Bronchial epithelial cell (primary cell): ENCODE data around the gene FANK1. TPM values are rescaled to one million over a fixed set of nuclear protein-coding genes. Genes with fewer than 3 reads are reported as not detected.
"Not testable (repeated sequence)": the region's sequence is repeated elsewhere in the genome, so short reads cannot be mapped to it uniquely, and the experiment has no call there.

Experiments used
- DNase-seq: peaks from one replicate; pipeline ENCODE4 v3.0.0-alpha.2; 2010; ENCODE audit warnings: low read depth
- FAIRE-seq: peaks from 2 replicates; lab custom pipeline; 2011; peaks lifted over from hg19 to GRCh38; lab: Jason Lieb, UNC
- H3K27me3 ChIP-seq: 2 replicates; pipeline ENCODE4 v1.5.1; 2011; ENCODE audit warnings: low read length; ENCODE audit not compliant: control insufficient read depth, insufficient read depth
- H3K36me3 ChIP-seq: 2 replicates; pipeline ENCODE4 v1.5.1; 2011; ENCODE audit warnings: low read length; ENCODE audit not compliant: control insufficient read depth, insufficient read depth
- H3K4me3 ChIP-seq: 2 replicates; pipeline ENCODE4 v1.5.1; 2011; ENCODE audit warnings: mild to moderate bottlenecking, low read depth, low read length, control low read depth
- total RNA-seq: library from RNA; depleted of rRNA; stranded (reverse); fragments of >200 nt; gene quantifications from 2 replicates; pipeline ENCODE4 v1.2.1, GENCODE V29; 2014
- TF ChIP-seq, protein P1 (sequence below): IDR thresholded peaks from 2 replicates; pipeline ENCODE4 v1.5.1; 2011; ENCODE audit warnings: mild to moderate bottlenecking, moderate library complexity, low read length, control low read depth, inconsistent platforms; ENCODE audit not compliant: insufficient read depth, severe bottlenecking

FANK1 gene
- total RNA-seq, 1 donor from 2014 or later, result 2.1 TPM

GRCh38 chr10:125961743-125962142 is 65.4 kb downstream of the FANK1 start:
- DNase-seq (no peak), FAIRE-seq (no peak)
- H3K4me3 ChIP-seq, result no peak overlapping the region
- H3K27me3 ChIP-seq, result no peaks in the 10 kb centered on the region
- H3K36me3 ChIP-seq, result no peaks in the 10 kb centered on the region
- TF ChIP-seq, protein P1, sequence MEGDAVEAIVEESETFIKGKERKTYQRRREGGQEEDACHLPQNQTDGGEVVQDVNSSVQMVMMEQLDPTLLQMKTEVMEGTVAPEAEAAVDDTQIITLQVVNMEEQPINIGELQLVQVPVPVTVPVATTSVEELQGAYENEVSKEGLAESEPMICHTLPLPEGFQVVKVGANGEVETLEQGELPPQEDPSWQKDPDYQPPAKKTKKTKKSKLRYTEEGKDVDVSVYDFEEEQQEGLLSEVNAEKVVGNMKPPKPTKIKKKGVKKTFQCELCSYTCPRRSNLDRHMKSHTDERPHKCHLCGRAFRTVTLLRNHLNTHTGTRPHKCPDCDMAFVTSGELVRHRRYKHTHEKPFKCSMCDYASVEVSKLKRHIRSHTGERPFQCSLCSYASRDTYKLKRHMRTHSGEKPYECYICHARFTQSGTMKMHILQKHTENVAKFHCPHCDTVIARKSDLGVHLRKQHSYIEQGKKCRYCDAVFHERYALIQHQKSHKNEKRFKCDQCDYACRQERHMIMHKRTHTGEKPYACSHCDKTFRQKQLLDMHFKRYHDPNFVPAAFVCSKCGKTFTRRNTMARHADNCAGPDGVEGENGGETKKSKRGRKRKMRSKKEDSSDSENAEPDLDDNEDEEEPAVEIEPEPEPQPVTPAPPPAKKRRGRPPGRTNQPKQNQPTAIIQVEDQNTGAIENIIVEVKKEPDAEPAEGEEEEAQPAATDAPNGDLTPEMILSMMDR, result no peak

DNA sequence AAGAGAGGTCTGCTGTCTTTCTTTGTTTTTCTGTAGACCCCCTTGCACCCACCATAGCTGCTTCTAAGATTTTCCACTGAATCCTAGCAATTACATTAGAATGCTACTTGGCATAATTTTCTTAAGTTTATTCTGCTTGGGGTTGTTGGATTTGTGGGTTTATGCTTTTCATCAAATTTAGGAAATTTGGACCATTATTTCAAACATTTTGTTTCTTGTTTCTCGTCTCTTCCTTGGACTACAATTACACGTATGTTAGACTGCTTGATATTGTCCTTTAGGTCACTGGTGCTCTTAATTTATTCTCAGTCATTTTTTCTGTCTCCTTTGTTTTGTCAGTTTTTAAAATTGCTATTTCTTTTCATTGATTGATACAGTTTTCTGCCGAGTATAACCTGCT is 65.8 kb downstream of the FANK1 start:
- no peak for DNase-seq
- TF ChIP-seq, protein P1, result no peak
- Histone ChIP-seq H3K27me3 (no peaks in the 10 kb centered on the region), H3K4me3 (no peak overlapping the region), H3K36me3 (no peaks in the 10 kb centered on the region)
- FAIRE-seq, result no peak

DNA sequence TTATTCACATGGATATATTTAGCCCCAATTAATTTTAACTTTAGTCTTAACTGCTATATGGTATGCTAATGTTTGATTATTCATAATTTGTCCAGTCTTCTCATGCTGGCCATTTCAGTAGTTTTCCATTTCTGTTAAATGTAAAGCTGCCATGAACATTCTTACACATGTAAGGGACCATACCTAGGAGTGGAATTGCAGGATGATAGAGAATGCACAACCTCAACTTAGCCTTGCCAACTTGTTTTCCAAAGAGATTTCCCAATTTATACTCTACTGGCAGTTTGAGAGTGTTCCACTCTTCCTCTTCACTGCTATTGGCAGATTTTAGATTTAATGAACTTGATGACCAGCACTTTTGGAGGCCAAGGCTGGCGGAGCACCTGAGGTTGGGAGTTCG is 68.2 kb downstream of the FANK1 start:
- no peak for FAIRE-seq
- DNase-seq, result no peak
- Histone ChIP-seq H3K36me3 (no peaks in the 10 kb centered on the region), H3K27me3 (no peaks in the 10 kb centered on the region), H3K4me3 (no peak overlapping the region)
- TF ChIP-seq, protein P1, result no peak

- no peaks in the 10 kb centered on the region for H3K27me3 ChIP-seq
- no peak overlapping the region for H3K4me3 ChIP-seq
- no peaks in the 10 kb centered on the region for H3K36me3 ChIP-seq
- DNase-seq (peak; percentile 57), FAIRE-seq (no peak)
- TF ChIP-seq, protein P1, result no peak
Measured at GRCh38 chr10:125967533-125967932, 71.2 kb downstream of the FANK1 start.

- not testable (repeated sequence) for H3K36me3 ChIP-seq, H3K4me3 ChIP-seq, H3K27me3 ChIP-seq, DNase-seq, FAIRE-seq
Measured at GRCh38 chr10:125970077-125970630, 73.8 kb downstream of the FANK1 start.

DNA sequence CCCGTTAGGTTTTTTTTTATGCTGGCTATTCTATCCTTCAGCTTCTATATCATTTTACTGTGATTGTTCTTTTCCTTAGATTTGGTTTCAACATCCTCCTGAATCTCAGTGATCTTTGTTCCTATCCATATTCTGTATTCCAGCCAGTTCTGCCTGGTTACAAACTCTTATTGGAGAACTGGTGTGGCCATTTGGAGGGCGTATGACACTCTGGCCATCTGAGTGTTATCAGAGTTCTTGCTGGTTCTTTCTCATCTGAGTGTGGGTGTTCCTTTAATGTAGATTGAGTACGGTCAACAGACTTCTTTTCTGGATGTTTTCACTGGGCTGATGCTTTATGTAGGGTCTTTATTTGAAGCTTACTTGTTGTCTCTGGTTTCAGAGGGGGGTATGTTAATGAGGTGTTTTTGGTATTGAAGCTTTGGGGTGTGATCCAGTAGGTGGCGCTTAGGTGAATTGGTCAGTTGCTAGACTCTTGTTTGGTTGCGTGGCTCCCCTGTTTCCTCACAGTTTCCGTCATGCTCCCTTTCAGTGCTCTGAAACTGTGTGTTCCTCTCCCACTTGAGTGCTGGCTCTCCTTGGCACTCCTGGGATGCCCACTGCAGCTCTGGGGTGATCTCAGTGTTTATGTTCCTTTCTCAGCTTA is 80.7 kb downstream of the FANK1 start:
- Histone ChIP-seq H3K4me3 (no peak overlapping the region), H3K36me3 (no peaks in the 10 kb centered on the region), H3K27me3 (no peaks in the 10 kb centered on the region)
- TF ChIP-seq, protein P1, result peak; percentile 25
- DNase-seq (no peak), FAIRE-seq (peak; percentile 23)
